HepG2 (cell line): Measurements from ENCODE around the gene RUNX2. TPM values are rescaled to one million over a fixed set of nuclear protein-coding genes. Genes with fewer than 3 reads are reported as not detected.

Source experiments
- ATAC-seq: fragments of 200-7000 bp; cut with Tn5 transposase; 3 replicates; pipeline ENCODE4 v1.9.1; 2020; ENCODE audit warnings: mild to moderate bottlenecking, moderate library complexity
- BruUV-seq: library from RNA; stranded (reverse); fragments of 400-500 nt; replicated peaks from 2 replicates; lab custom pipeline; 2021; lab: Mats Ljungman, UMichigan
- CTCF ChIA-PET: fragments of 300-600 bp; formaldehyde crosslinking; extraction: SDS; loops from one replicate; lab custom pipeline; 2021; ENCODE audit warnings: low total read pairs, inconsistent platforms, low intra/inter-chr PET ratio; lab: Yijun Ruan, JAX
- POLR2A ChIA-PET: fragments of 350-600 bp; sonication (Branson Sonifier 250); formaldehyde crosslinking; loops from one replicate; lab custom pipeline; 2020; ENCODE audit warnings: antibody characterized with exemption, inconsistent platforms; lab: Yijun Ruan, JAX
- DNase-seq: peaks from one replicate; pipeline ENCODE4 v3.0.0-alpha.2; 2015; ENCODE audit warnings: low spot score
- FAIRE-seq: peaks from 3 replicates; lab custom pipeline; 2011; peaks lifted over from hg19 to GRCh38; lab: Jason Lieb, UNC
- H2AFZ ChIP-seq: one replicate; pipeline ENCODE4 v1.6.1; 2011; ENCODE audit warnings: low read length, inconsistent platforms
- H3K27ac ChIP-seq: fragments of 300-600 bp; 3 replicates; pipeline ENCODE4 v1.8.0; 2011; ENCODE audit warnings: mixed run types, mild to moderate bottlenecking, mixed read lengths, low read length, inconsistent platforms; ENCODE audit not compliant: insufficient read depth; ENCODE audit errors: extremely low read length
- H3K27me3 ChIP-seq, 2 experiments: fragments of 200-600 bp in 1 of 2; 2 replicates in 1 of 2; 3 replicates in 1 of 2; pipeline versions ENCODE4 v1.6.0 to v1.8.0; 2011; ENCODE audit warnings: low read length in 2 of 2, mild to moderate bottlenecking in 2 of 2, moderate library complexity in 2 of 2, inconsistent platforms in 1 of 2; ENCODE audit not compliant: insufficient read depth in 2 of 2, control insufficient read depth in 1 of 2
- H3K36me3 ChIP-seq, 2 experiments: fragments of 200-600 bp in 1 of 2; replicated peaks in 1 of 2; 2 replicates in 1 of 2; 3 replicates in 1 of 2; pipeline versions ENCODE4 v1.5.1 to v1.8.0; 2011; ENCODE audit warnings: low read length in 2 of 2, inconsistent platforms in 1 of 2; ENCODE audit not compliant: insufficient read depth in 2 of 2, control insufficient read depth in 1 of 2
- H3K4me1 ChIP-seq: 2 replicates; pipeline ENCODE4 v1.5.1; 2012; ENCODE audit warnings: low read length, inconsistent platforms; ENCODE audit not compliant: insufficient read depth
- H3K4me2 ChIP-seq: 2 replicates; pipeline ENCODE4 v1.6.0; 2011; ENCODE audit warnings: low read depth, low read length, inconsistent platforms
- H3K4me3 ChIP-seq, 3 experiments: fragments of 200-600 bp in 1 of 3; sonication (generic), shearing (Covaris generic) in 1 of 3; replicated peaks in 1 of 3; 2 replicates each; pipeline ENCODE4 v1.5.1; 2011 to 2016; ENCODE audit warnings: low read length in 3 of 3, inconsistent platforms in 2 of 3, low read depth in 2 of 3, mild to moderate bottlenecking in 2 of 3, control low read depth in 1 of 3, mixed read lengths in 1 of 3; ENCODE audit not compliant: insufficient read depth in 1 of 3
- H3K79me2 ChIP-seq: one replicate; pipeline ENCODE4 v1.6.1; 2011; ENCODE audit warnings: low read length, inconsistent platforms; ENCODE audit not compliant: insufficient read depth
- H3K9ac ChIP-seq: 2 replicates; pipeline ENCODE4 v1.6.0; 2011; ENCODE audit warnings: mild to moderate bottlenecking, low read depth, low read length, inconsistent platforms; ENCODE audit not compliant: insufficient read depth
- H3K9me3 ChIP-seq: 2 replicates; pipeline ENCODE4 v1.5.1; 2012; ENCODE audit warnings: mild to moderate bottlenecking, low read length
- H4K20me1 ChIP-seq: 2 replicates; pipeline ENCODE4 v1.6.0; 2011; ENCODE audit warnings: inconsistent platforms, mild to moderate bottlenecking, low read length, moderate library complexity; ENCODE audit not compliant: insufficient read depth
- EEA1 ChIP-seq: sonication (generic); formaldehyde crosslinking; IDR thresholded peaks from 2 replicates; pipeline ENCODE4 v1.5.1; 2020; ENCODE audit warnings: mild to moderate bottlenecking, missing genetic modification reagents, borderline replicate concordance
- JDP2 ChIP-seq: sonication (generic); formaldehyde crosslinking; IDR thresholded peaks from 2 replicates; pipeline ENCODE4 v1.8.1; 2022; ENCODE audit warnings: missing genetic modification reagents, borderline replicate concordance
- NPAS2 ChIP-seq: sonication (generic); formaldehyde crosslinking; IDR thresholded peaks from 2 replicates; pipeline ENCODE4 v1.8.0; 2022; ENCODE audit warnings: mild to moderate bottlenecking, missing genetic modification reagents, borderline replicate concordance
- REPIN1 ChIP-seq: sonication (generic); formaldehyde crosslinking; IDR thresholded peaks from 2 replicates; pipeline ENCODE4 v1.8.0; 2022; ENCODE audit warnings: missing genetic modification reagents, low read depth, mild to moderate bottlenecking, borderline replicate concordance
- THRA ChIP-seq: sonication (generic); formaldehyde crosslinking; IDR thresholded peaks from 2 replicates; pipeline ENCODE4 v1.4.0; 2020; ENCODE audit warnings: missing genetic modification reagents, borderline replicate concordance
- ZFP82 ChIP-seq: sonication (generic); formaldehyde crosslinking; IDR thresholded peaks from 2 replicates; pipeline ENCODE4 v1.5.1; 2020; ENCODE audit warnings: mild to moderate bottlenecking, missing genetic modification reagents, borderline replicate concordance
- ZMAT5 ChIP-seq: sonication (generic); formaldehyde crosslinking; IDR thresholded peaks from 2 replicates; pipeline ENCODE4 v1.5.0; 2020; ENCODE audit warnings: mild to moderate bottlenecking, low read depth, missing genetic modification reagents, borderline replicate concordance
- in situ Hi-C: cut with HindIII; loops from 2 replicates; pipeline ENCODE4 v1.10.0; 2017; ENCODE audit warnings: low pct_unique_long_range_greater_than_20kb; ENCODE audit not compliant: extremely low pct_ligation_motif_present
- intact Hi-C: fragments of 100-400 bp; cut with micrococcal nuclease; formaldehyde crosslinking; loops from one replicate; pipeline ENCODE4 v1.10.0; 2022; ENCODE audit not compliant: unreplicated experiment
- polyA plus RNA-seq, 8 experiments: library from polyadenylated mRNA; depleted of rRNA in 3 of 8; stranded (reverse) in 7 of 8; unstranded in 1 of 8; fragments of >200 nt; fragmentation: Illumina TruSeq in 4 of 8; extraction: Trizol in 4 of 8; gene quantifications; 2 replicates each; pipeline versions ENCODE4 v1.2.1 to v1.2.3, GENCODE V29; 2011 to 2016; ENCODE audit warnings: low read depth in 4 of 8, missing spikeins in 1 of 8, mixed read lengths in 1 of 8; ENCODE audit not compliant: insufficient read depth in 1 of 8
- total RNA-seq, 5 experiments: library from RNA; depleted of rRNA; stranded (reverse); fragments of >200 nt; fragmentation: Illumina TruSeq; extraction: Trizol; gene quantifications; 2 replicates each; pipeline ENCODE4 v1.2.3, GENCODE V29; 2016; ENCODE audit warnings: low read depth in 1 of 5
- TF ChIP-seq, protein P1 (sequence below): sonication (generic); formaldehyde crosslinking; IDR thresholded peaks from 2 replicates; pipeline ENCODE4 v1.8.0; 2022; ENCODE audit warnings: missing genetic modification reagents, low read depth, mild to moderate bottlenecking, borderline replicate concordance

RUNX2 gene
- total and polyA plus RNA-seq, 2 of the 13 experiments (the other 11 are each of a cell fraction or from before 2014, with no cell fraction given), result not detected

DNA sequence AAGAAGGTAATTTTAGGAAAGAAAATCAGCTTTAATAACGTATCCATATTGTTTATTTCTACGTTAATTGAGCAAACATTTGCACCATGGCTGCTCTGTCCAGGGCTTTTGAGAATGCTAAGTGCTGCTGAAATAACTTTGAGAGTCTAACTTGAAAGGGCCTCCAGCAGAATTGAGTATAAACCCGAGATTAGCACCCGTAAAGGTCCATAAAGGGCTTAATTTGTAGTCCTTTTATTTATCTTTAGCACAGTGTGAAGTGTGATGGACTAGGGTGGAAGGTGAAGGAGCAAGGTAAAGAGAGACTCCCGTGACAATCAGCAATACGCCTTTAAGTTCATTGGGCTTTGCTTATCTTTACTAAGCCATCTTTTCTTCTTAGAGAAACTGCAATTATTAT, 127.3 kb downstream of the RUNX2 start (continued):
- TF ChIP-seq, protein P1, sequence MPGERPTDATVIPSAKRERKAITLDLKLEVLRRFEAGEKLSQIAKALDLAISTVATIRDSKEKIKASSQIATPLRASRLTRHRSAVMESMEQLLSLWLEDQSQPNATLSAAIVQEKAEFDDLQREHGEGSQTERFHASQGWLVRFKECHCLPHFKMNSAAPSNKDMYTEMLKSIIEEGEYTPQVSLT (CRISPR knock-in tag), result no peak
- TF ChIP-seq JDP2 (CRISPR knock-in tag) (no peak), NPAS2 (CRISPR knock-in tag) (no peak)

- H3K27ac ChIP-seq, result no peak overlapping the region
- POLR2A ChIA-PET, result no interaction called here
- TF ChIP-seq ZFP82 (CRISPR knock-in tag) (no peak), THRA (CRISPR knock-in tag) (no peak), REPIN1 (CRISPR knock-in tag) (no peak), ZMAT5 (no peak), EEA1 (CRISPR knock-in tag) (no peak)
- H3K79me2 ChIP-seq, result no peaks in the 10 kb centered on the region
- no TSS peak for BruUV-seq
- no peaks in the 10 kb centered on the region for H3K9me3 ChIP-seq
- DNase-seq (no peak), ATAC-seq (no peak), FAIRE-seq (no peak)
- in situ Hi-C loops, result no loop called here
- H3K36me3 ChIP-seq, result no peaks in the 10 kb centered on the region
- CTCF ChIA-PET, result no interaction called here
- H3K27me3 ChIP-seq, result 0 out of 5 replicates have a peak, but pooled peaks cover 0 to 6% of the 10 kb centered on the region in 2 experiments
- no peaks in the 10 kb centered on the region for H3K4me1 ChIP-seq
- no peaks in the 10 kb centered on the region for H4K20me1 ChIP-seq
- intact Hi-C loops, result no loop called here
- H3K4me3 ChIP-seq, result no peak overlapping the region
- H3K4me2 ChIP-seq, result no peak overlapping the region
- no peak overlapping the region for H3K9ac ChIP-seq
- H2AFZ ChIP-seq, result no peak overlapping the region
These were observed 129.0 kb downstream of the RUNX2 start for GRCh38 chr6:45457141-45457540.
